ENCODE results near the gene ELL.

- no peak for TF ChIP-seq USF1 (CRISPR knock-in tag; IDR thresholded peaks at IDR 0.05)
- TF ChIP-seq CTCF (IDR thresholded peaks at IDR 0.05): no peak
- TF ChIP-seq JUN (CRISPR knock-in tag; IDR thresholded peaks at IDR 0.05): no peak
- TF ChIP-seq, protein P1, sequence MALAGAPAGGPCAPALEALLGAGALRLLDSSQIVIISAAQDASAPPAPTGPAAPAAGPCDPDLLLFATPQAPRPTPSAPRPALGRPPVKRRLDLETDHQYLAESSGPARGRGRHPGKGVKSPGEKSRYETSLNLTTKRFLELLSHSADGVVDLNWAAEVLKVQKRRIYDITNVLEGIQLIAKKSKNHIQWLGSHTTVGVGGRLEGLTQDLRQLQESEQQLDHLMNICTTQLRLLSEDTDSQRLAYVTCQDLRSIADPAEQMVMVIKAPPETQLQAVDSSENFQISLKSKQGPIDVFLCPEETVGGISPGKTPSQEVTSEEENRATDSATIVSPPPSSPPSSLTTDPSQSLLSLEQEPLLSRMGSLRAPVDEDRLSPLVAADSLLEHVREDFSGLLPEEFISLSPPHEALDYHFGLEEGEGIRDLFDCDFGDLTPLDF (CRISPR knock-in tag; IDR thresholded peaks at IDR 0.05): no peak
- no peak for TF ChIP-seq IRF1 (CRISPR knock-in tag; IDR thresholded peaks at IDR 0.05)
- no peak for TF ChIP-seq RORB (CRISPR knock-in tag; IDR thresholded peaks at IDR 0.05)
- no peak for TF ChIP-seq ESRRA (CRISPR knock-in tag; IDR thresholded peaks at IDR 0.05; ENCODE audit: borderline replicate concordance)
These were observed 94.7 kb downstream of the ELL start for GRCh38 chr19:18427080-18427742.
